HEK293T (cell line): Measurements from ENCODE around the gene SKIL.

Source experiments
- ARNT ChIP-seq: fragments of 450-650 bp; IDR thresholded peaks from 2 replicates; pipeline ENCODE4 v1.6.1; 2017; ENCODE audit warnings: mild to moderate bottlenecking
- BHLHE40 ChIP-seq: fragments of 450-650 bp; IDR thresholded peaks from 2 replicates; pipeline ENCODE4 v1.6.1; 2016; ENCODE audit warnings: mild to moderate bottlenecking, moderate library complexity, borderline replicate concordance
- FOXK2 ChIP-seq: fragments of 450-650 bp; IDR thresholded peaks from 2 replicates; pipeline ENCODE4 v1.6.1; 2016; ENCODE audit warnings: mild to moderate bottlenecking
- FOXM1 ChIP-seq: fragments of 450-650 bp; IDR thresholded peaks from 2 replicates; pipeline ENCODE4 v1.6.1; 2017; ENCODE audit warnings: mild to moderate bottlenecking, borderline replicate concordance
- PKNOX1 ChIP-seq: fragments of 450-650 bp; IDR thresholded peaks from 2 replicates; pipeline ENCODE4 v1.6.1; 2016
- SP1 ChIP-seq: fragments of 450-650 bp; IDR thresholded peaks from 2 replicates; pipeline ENCODE4 v1.6.1; 2017
- SUZ12 ChIP-seq: fragments of 450-650 bp; IDR thresholded peaks from 2 replicates; pipeline ENCODE4 v1.6.1; 2016; ENCODE audit warnings: mild to moderate bottlenecking

- TF ChIP-seq BHLHE40 (no peak), PKNOX1 (no peak), FOXK2 (no peak), SP1 (no peak), FOXM1 (no peak), ARNT (no peak), SUZ12 (no peak)
Measured at GRCh38 chr3:170425491-170426239, 68.2 kb downstream of the SKIL start.
